Non-pigmented ciliary epithelial cell (primary cell): ENCODE data around the gene B3GALT2.
"Not testable (repeated sequence)": the region's sequence is repeated elsewhere in the genome, so short reads cannot be mapped to it uniquely, and the experiment has no call there.

Experiments
- DNase-seq: peaks from one replicate; pipeline ENCODE4 v3.0.0-alpha.2; 2010; ENCODE audit warnings: low read depth

The B3GALT2 gene, protein sequence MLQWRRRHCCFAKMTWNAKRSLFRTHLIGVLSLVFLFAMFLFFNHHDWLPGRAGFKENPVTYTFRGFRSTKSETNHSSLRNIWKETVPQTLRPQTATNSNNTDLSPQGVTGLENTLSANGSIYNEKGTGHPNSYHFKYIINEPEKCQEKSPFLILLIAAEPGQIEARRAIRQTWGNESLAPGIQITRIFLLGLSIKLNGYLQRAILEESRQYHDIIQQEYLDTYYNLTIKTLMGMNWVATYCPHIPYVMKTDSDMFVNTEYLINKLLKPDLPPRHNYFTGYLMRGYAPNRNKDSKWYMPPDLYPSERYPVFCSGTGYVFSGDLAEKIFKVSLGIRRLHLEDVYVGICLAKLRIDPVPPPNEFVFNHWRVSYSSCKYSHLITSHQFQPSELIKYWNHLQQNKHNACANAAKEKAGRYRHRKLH

DNA sequence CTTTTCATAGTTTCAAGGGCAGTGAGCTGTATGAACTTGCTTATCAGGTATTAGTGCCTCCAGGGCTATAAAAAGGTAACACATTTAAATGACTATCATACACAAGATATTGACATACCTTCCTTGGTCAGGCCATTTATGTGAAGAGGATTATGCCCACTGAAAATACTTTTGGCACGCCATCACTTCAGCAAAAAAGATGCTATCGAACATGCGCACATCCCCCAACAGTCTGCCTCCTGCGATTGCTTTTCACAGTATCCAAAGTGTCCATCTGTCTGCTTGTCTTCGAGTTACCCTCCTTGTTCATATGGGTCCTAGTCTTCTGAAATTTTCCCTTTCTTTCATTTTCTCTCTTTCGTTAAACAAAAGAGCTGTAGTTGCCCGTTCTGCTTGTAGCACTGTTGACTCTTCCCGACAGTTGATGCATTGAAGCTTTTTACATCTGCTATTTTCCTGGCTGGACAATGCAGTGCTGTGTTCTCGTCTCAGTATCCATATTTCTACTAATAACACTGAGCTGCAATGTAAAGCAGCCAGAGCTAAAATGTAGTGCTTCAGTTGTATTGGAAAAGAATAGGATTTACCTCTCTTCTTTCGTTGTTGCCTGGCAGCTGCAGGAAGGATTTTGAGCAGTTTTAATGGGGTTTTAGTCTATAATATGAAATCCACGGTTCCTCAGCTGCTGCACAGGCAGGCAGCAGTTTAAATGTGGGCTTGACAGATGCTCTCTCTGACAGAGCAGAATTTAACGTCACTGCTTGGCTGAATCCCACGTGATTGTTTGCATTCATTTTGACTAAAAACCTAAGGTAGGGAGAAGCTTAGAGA lies at the start of gene B3GALT2:
Gene B3GALT2, minus strand, starts transcription at position 713 of the 831 bp plus-strand sequence. CDS start 5,051 bp downstream, outside the sequence.
- no peak for DNase-seq

DNA sequence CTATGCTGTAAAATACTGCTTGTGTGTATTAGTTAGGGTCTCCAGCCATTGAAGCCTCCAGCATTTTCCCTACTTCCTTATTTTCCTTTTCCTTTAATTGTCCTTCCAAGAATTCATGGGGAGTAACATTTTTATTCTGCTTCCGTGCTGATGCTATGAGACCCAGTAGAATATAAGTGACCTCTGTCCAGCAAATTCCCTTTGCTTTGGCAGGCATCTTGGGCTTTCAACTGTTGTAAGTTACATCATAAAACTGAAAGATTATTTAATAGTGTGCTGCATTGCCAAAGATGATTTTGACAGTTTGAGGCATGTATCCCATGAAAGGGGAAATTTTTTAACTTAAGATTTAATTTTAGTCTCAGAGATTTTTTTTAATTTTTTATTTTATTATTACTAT lies 48.1 kb upstream of the B3GALT2 start:
- DNase-seq: no peak

DNA sequence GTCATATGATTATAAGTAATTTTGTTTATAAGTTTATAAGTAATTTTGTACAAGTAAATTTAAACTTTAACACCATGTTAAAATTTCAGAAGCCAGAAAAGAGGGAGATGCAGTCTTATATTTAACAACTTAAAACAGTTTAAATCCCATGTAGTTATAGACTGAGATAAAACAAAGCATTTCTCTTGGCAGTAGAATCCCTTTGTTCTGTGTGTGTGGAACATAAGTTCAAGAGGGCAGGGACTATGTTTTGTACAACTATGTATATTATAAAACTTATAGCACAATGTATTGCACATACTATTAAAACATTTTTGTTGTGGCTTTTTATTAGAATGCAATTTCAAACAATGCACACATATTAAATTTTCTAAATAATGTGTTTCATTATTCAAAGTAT lies 44.7 kb upstream of the B3GALT2 start:
- not testable (repeated sequence) for DNase-seq

DNA sequence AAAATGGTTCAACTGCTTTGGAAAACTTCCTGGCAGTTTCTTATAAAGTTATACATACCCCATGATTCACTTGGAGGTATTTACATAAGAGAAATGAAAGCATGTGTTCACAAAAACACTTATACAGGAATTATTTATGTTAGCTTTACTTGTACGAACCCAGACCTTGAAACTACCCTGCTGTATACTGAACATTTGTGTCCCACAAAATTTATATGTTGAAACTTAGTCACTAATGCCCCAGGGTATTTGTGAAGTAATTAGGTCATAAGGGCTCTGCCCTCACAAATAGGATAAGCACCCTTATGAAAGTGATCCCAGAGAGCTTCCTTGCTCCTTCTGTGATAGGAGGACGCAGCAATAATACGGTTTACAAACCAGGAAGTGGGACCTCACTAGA lies 42.7 kb upstream of the B3GALT2 start:
- DNase-seq: no peak

DNA sequence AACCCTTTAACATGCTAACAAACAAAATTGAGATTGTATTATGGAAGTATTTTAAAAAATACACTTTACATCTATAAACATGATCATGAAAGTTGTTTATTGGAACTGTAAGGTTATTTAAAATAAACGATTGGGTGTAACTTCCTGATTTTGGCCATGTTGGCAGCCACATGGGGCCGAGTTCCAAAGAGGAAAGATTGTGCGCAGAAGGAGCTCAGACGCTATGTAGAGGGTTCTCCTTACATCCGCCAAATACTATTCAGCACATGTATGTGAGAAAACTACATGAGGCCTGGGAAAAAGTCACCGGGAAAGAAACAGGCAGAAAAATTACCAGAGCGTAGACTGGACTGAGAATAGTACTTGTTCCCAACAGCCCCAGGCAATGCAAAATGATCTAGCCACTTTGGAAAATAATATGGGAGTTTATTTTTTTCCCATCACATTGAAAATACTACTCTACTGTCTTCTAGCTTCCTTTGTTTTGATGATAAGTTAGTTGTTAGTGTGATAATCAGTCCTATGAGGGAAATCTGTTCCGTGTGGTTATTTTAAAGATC lies 35.7 kb upstream of the B3GALT2 start:
- no peak for DNase-seq

DNA sequence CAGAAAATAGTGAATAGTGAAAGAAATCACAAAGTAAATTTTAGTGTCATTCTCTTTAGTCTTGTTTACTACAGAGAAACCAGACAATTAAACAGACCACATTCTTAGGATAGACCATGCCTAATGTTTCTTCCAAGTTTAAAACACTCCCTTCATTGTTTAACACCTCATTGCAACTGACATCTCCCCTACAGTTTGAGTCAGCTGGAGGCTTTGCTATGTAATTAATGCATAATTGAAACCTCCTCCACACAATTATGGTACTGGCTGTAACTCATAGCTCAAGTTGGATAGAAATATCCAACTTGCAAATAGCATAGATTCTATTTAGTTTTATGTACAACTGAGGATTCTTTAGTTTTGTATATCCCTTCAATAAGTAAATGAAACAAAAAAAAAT lies 35.2 kb upstream of the B3GALT2 start:
- no peak for DNase-seq

DNA sequence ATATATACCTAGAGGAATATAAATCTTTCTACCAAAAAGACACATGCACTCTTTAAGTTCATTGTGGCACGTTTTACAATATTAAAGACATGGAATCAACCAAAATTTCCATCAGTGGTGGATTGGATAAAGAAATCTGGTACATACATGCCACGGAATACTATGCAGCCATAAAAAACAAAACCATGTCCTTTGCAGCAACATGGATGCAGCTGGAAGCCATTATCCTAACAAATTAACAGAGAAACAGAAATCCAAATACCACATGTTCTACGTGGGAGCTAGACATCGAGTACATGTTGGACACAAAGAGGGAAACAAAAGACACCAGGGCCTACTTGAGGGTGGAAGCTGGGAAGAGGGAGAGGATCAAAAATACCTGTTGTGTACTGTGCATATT lies 33.0 kb upstream of the B3GALT2 start:
- DNase-seq: no peak

DNA sequence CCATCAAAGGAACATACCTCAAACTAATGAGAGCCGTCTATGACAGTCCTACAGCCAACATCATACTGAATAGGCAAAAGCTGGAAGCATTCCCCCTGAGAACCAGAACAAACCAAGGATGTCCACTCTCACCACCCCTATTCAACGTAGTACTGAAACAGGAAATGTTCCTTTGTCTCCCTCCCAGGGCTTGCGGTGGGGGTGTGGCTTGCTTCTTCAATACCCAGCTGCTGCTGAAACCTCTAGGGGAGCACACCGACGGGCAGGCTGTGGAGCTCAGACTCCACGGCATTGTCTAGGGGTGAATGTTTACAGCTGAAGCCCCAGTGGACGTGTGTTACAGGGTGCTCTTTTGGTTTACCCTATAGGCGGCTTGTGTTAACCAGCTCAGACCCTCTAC lies 30.5 kb upstream of the B3GALT2 start:
- DNase-seq: no peak

DNA sequence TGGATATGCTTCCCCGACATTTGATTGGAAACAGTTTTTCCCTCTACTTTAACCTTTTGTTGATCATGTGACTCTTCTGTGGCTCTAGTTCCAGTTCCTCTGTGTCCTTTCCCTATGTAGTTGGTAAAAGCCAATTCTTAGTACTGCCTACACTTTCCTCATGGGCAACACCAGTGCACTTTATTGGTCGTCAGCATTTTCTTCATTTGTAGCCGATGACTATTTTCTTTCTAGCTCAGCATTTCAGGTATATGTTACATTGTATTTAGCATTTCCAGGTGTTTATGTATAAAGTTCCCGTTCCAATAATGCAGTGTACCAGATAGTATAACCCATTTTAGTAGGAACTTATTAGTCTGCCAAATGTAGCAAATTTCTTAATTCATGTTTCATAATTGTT lies 27.6 kb upstream of the B3GALT2 start:
- DNase-seq: no peak

DNA sequence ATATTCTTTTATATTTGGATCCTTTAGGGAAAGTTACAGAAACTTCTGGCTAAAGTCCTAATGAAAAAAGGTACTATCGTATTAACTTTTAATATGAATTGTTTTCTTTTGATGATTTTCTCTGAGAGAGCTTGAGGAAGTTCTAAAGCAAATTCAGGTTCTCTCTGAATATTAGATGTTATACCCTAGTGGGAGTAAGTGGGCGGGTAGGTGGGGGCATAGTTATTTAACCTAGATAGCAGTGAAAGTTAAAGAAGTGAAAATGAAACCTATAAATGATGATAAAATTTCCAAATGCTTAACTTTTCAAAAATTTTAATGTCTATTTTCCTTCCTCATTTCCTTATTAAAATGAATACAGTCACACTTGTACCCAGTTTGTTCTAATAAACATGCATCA lies 26.2 kb upstream of the B3GALT2 start:
- DNase-seq: no peak

DNA sequence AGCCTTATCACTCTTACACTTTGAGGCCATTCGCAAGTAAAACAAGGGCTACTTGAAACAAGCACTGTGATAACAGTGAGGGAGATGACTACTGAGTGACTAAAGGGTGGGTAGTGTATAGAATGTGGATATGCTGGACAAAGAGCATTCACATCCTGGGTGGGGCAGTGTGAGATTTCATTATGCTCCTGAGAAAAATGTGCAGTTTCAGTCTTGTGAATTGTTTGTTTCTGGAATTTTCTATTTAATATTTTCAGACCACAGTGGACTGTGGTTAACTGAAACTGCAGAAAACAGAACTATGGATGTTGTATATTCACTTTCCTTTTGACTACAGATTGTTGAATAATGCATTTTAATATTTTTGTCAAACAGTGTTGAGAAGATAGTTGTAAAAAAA lies 25.1 kb upstream of the B3GALT2 start:
- peak; percentile 83 for DNase-seq

DNA sequence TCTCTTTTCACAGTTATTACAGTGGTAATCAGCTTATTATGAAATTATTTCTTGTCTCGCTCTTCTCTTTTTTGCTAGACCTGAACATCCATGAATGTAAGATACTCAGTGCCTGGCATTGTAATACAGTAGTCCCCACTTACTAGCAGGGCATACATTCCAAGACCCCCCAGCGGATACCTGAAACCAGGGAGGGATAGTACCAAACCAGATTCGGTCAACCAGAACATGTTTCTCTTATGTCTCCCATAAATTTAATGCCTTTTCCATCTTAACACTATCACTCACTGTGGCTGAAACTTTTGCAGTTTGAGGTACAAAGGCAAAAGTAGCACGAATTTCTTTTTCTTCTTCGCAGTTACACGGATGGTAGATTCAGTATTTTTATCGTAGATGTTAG lies 24.6 kb upstream of the B3GALT2 start:
- no peak for DNase-seq

DNA sequence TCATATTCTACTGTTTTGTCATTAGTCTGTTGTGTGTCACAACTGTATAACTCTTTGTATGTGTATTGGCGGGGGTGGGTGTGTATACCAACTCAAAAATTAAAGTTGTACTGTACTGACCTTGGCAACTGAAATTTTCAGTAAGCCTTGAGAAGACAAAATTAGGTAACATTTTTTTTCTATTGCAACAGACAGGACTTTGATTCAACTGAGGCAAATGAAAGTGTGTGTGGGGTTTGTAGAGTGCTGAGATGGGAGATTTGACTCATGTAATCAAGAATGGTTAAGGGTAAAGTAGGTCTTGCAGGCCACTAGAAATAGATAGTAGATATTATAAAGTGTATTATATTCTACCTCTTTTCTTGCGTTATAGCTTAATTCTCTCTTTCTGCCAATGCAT lies 14.6 kb upstream of the B3GALT2 start:
- DNase-seq: no peak

DNA sequence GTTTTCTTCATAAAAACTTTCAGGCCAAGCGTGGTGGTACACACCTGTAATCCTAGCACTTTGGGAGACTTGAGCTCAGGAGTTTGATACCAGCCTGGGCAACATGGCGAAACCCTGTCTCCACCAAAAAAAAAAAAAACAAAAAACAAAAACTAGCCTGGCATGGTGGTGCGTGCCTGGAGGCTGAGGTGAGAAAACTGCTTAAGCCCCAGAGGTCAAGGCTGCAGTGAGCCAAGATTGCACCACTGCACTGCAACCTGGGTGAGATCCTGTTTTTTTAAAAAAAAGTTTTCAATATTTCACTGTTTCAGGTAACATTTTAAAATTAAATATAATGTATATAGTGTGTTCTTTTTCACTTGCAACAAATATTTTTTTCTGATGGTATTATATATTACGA lies 13.5 kb upstream of the B3GALT2 start:
- DNase-seq: no peak

DNA sequence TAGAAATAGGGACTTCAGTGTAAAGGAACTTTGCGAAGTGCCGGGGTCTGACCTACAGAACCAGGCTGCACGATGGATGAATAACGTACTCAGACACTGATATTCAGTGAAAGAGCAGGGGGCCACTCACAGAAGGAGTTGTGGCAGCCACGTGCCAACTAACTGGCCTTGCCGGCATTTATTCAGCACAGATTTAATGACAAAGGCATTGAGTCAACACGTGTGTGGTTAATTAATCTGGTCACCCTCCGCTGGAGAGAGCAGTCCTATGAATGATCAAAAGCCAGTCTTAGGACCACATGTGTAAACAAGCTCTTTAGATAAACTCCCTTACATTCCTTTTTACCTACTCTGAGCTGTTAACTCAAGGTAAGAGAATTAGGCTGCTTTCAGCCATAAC lies 6.2 kb upstream of the B3GALT2 start:
- DNase-seq: no peak

DNA sequence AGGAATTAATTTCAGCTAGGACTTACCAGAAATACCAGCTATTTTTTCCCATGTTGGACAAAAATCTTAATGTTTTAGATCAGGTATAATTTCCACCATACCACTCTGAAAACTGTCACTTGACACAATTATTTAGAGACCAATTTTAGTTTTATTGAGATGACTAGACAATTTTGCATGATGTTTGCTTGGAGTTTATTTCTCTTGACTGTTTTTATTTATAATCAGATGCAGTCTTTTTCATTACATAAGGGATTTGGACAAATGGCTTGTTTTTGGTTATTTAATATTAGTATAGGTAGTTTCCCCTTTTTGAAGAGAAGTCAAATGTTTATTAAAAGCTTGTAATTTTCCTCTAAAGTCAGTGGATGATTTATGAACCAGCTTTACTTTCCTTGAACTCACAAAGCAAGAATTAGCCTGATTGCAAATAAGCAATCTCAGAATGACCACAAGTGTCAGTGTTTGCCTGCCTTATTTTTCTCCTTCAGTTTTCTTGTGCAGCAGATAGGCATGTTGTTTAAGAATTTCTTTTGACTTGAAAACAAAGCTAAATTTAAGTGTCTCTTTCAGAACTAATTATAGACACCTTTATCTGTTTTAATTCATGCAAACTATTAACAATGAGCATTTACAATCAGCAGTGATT lies 3.8 kb upstream of the B3GALT2 start:
- no peak for DNase-seq

DNA sequence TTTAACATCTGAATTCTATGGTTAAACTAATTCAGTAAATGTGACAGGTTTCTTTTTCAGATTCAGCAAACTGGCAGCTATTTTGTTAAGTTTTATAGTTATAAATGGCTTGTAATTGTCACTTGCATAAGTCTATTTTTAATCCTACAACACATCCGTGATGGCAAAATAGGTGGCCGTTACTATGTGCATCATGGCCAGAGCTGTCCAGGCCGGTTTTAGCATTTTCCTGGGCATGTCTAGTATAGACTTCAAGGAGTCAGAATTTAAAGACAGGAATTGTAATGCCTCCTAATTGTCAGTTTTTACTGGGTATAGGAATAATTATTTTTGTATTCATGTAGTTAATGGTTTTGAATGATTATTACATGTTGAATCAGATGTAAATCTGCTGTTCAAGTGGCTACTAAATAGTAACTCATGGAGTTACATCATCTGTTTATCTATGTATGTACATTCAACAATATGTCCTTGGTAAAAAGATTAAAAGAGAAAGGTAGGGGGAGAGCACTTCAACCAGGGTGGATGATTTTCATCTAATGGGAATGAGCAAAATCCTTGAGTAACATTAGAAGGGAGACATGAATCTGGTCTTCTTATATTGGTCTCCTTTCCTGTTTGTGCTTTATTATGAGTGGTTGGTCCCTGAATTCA lies 3.2 kb upstream of the B3GALT2 start:
- DNase-seq: no peak

DNA sequence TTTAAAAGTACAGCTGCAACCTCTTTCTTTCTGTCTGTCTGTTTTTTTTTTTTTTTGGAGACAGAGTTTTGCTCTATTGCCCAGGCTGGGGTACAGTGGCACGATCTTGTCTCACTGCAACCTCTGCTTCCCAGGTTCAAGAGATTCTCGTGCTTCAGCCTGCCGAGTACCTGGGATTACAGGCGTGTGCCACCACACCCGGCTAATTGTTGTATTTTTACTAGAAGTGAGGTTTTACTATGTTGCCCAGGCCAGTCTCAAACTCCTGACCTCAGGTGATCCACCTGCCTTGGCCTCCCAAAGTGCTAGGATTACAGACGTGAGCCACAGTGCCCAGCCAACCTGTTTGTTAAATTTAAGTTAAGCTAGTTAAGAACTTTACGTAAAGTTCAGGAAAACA lies 2.5 kb upstream of the B3GALT2 start:
- DNase-seq: not testable (repeated sequence)

DNA sequence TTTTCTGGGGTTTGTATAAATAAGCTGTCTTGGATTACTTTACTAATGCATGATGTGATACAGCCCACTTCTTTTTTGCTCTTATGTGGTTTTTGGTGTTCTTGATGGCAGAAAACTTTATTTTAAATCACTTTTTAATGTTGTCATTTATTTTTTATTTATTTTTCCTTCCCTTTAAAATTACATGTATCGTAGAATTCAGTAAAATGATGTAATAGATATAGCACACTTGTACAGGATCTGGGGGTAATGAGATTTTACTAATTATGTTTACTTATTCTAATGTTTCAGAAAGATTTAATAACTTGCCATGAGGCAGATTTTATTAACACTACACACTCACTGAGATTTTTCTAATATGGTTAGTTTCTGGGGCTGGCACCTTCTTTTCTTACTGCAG lies 701 bp upstream of the B3GALT2 start:
- no peak for DNase-seq

DNA sequence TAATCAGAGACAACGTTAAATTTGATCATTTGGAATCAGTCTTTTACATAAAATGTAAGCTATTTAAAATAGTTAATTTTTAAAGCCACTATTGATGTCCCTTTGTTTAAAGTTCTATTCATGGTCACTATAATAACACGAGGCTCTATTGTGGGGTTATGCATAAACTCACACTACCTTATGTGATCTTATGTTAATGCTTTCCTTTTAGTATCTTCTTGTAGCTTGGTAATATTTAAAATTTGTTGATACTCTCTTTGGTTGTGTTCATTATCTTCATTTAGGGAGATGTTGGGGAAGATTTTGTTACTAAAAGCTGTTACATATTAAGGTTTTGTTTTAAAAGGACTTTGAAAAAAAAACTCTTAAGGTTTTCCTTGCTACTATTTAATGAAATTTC lies 1.2 kb downstream of the B3GALT2 start:
- DNase-seq: no peak

DNA sequence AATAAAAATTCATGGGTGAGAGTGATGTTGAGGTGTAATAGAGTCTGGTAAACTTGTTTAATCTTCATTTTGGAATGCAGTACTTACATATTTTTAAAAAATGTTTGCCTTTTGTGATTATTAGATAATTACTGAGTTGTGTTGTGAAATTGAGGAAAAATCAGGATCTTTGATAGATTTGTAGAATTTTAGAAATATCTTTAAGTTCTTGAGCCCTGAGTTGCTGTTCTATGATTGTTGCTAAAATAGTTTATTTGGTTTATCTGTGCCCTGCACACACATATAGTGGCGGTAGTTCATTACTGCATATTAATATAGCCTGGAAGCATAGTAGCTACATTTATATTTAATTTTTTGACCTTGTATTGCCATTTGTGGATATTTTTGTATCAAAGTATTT lies 1.6 kb downstream of the B3GALT2 start:
- no peak for DNase-seq

DNA sequence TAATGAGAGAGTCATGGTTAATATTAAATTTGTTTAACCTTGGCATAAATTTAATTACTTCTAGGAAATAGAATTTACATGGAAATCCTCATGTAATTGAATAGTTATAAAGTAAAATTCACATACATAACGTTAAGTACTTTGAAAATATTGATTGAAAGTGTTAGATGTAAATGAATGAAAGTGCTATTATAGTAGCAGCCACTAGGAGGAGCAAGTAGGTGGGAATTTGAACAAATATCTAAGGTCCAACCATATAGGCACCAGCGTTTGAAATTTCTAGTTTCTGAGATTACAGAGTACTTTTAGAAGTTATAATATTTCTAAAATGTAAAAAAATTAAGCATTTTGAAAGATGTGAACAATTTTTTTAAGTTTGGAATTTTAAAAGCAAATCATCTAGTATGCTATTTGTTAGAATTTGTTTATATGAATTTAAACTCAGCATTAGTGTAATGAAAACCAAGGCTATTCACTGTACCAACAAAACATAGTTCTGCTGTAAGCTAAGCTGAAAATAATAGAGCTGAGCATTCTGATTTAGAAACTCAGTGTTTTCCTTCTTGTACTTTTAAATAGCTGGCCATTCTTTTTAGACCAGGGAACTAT lies 3.3 kb downstream of the B3GALT2 start:
- DNase-seq: no peak
